Spleen (tissue), 11 donors: ENCODE data around the gene MKRN2. TPM values are rescaled to one million over a fixed set of nuclear protein-coding genes. Genes with fewer than 3 reads are reported as not detected.
"Not testable (repeated sequence)": the region's sequence is repeated elsewhere in the genome, so short reads cannot be mapped to it uniquely, and the experiment has no call there.

ENCODE experiments used
- DNase-seq: peaks from one replicate; pipeline ENCODE4 v3.0.0-alpha.2; 2020
- H3K27ac ChIP-seq, 8 donors: fragments of 200-600 bp; sonication (generic) in 7 of 8; 1 replicate in 4 of 8; 2 replicates in 4 of 8; pipeline versions ENCODE4 v1.5.0 to v1.8.0; 2016 to 2021; ENCODE audit warnings: inconsistent platforms in 4 of 8, mild to moderate bottlenecking in 4 of 8, moderate library complexity in 1 of 8
- H3K27me3 ChIP-seq, 7 donors: fragments of 200-600 bp; sonication (generic) in 6 of 7; replicated peaks in 1 of 7; 1 replicate in 4 of 7; 2 replicates in 3 of 7; pipeline versions ENCODE4 v1.5.0 to v1.8.0; 2016 to 2021; ENCODE audit warnings: inconsistent platforms in 3 of 7, mild to moderate bottlenecking in 1 of 7
- H3K36me3 ChIP-seq, 6 donors: fragments of 200-600 bp; sonication (generic) in 5 of 6; 1 replicate in 4 of 6; 2 replicates in 2 of 6; pipeline versions ENCODE4 v1.5.0 to v1.8.0; 2016 to 2021; ENCODE audit warnings: inconsistent platforms in 2 of 6
- H3K4me1 ChIP-seq, 6 donors: fragments of 200-600 bp; sonication (generic) in 5 of 6; 1 replicate in 3 of 6; 2 replicates in 3 of 6; pipeline versions ENCODE4 v1.5.0 to v1.8.0; 2016 to 2021; ENCODE audit warnings: inconsistent platforms in 3 of 6
- H3K4me3 ChIP-seq, 8 donors: fragments of 200-600 bp; sonication (generic) in 7 of 8; 1 replicate in 4 of 8; 2 replicates in 4 of 8; pipeline versions ENCODE4 v1.5.0 to v1.8.0; 2016 to 2021; ENCODE audit warnings: inconsistent platforms in 4 of 8, mild to moderate bottlenecking in 4 of 8, moderate library complexity in 2 of 8
- H3K9me3 ChIP-seq, 8 donors: fragments of 200-600 bp; sonication (generic) in 7 of 8; 1 replicate in 4 of 8; 2 replicates in 4 of 8; pipeline versions ENCODE4 v1.5.0 to v1.8.0; 2016 to 2021; ENCODE audit warnings: inconsistent platforms in 4 of 8
- CTCF ChIP-seq, 11 experiments: fragments of 200-600 bp in 7 of 11; fragments of 450-650 bp in 4 of 11; sonication (generic) in 4 of 11; IDR thresholded peaks in 8 of 11; conservative IDR thresholded peaks in 3 of 11; 1 replicate in 7 of 11; 2 replicates in 4 of 11; pipeline versions ENCODE4 v1.4.0 to v1.8.0; 2016 to 2021; ENCODE audit warnings: antibody characterized with exemption in 11 of 11, inconsistent platforms in 4 of 11, mild to moderate bottlenecking in 1 of 11
- POLR2A ChIP-seq, 3 donors: fragments of 450-650 bp; IDR thresholded peaks; one replicate each; pipeline ENCODE4 v1.5.1; 2017; ENCODE audit warnings: antibody characterized with exemption in 3 of 3, mild to moderate bottlenecking in 1 of 3
- POLR2AphosphoS5 ChIP-seq, 3 donors: sonication (generic); formaldehyde crosslinking; IDR thresholded peaks; one replicate each; pipeline ENCODE4 v1.5.1; 2017; ENCODE audit warnings: antibody characterized with exemption in 3 of 3
- WGBS, 5 donors: extraction: QIAGEN DNeasy Blood & Tissue Kit in 3 of 5; methylation state at CpG; one replicate each; pipeline versions ENCODE4 v1.1.5 to v1.1.7; 2013 to 2018; 5-methylcytosine and 5-hydroxymethylcytosine counted together
- intact Hi-C: fragments of 100-400 bp; cut with DNase I; formaldehyde crosslinking; loops from one replicate; pipeline ENCODE4 v1.15.0; 2023; ENCODE audit warnings: low total_unique reads
- polyA plus RNA-seq, 3 donors: library from polyadenylated mRNA; stranded (reverse); fragments of 200-250 nt; gene quantifications; one replicate each; pipeline ENCODE4 v1.2.1, GENCODE V29; 2013
- small RNA-seq, 4 donors: library from RNA; depleted of rRNA; stranded (forward); fragments of <200 nt; gene quantifications; one replicate each; pipeline ENCODE3, GENCODE V24; 2016
- total RNA-seq, 7 donors: library from RNA; depleted of rRNA in 3 of 7; stranded (reverse); fragments of >200 nt in 3 of 7; fragmentation: NEBNext Ultra II Directional in 4 of 7; extraction: Animal tissue kit (Norgen Biotek cat#: 25700) in 4 of 7; gene quantifications; one replicate each; pipeline versions ENCODE4 v1.1.0 to v1.2.1, GENCODE V29; 2016 to 2021
- donor health status: healthy with polysubstance abuse.
- donor health status: DM: no; HTN: no; CAD: no; lungs with moderate emphysema.
- donor health status: DM: no; HTN: no; CAD: no.
- donor health status: Bipolar disorder and iron deficiency.
- donor health status: healthy.
- donor health status: DM: no; HTN: no; CAD: no.
- donor health status: DM: yes; HTN: yes; CAD: no.

The MKRN2 gene
- total and polyA plus RNA-seq, 10 donors = 11.1 to 27.4 (median 19.7) TPM

GRCh38 chr3:12630292-12630691 is 73.4 kb downstream of the MKRN2 start:
- TF ChIP-seq POLR2A (IDR thresholded peaks at IDR 0.05) = no peak
- TF ChIP-seq POLR2AphosphoS5 (IDR thresholded peaks at IDR 0.05) = no peak
- no peak for TF ChIP-seq CTCF (IDR thresholded peaks at IDR 0.05 in 8 of 11, conservative IDR thresholded peaks at IDR 0.05 in 3 of 11)
- intact Hi-C loops = no loop called here
- Histone ChIP-seq H3K27me3 (no peaks in the 10 kb centered on the region), H3K27ac (peak overlapping the region in 1 of 8 donors; percentile 5), H3K4me1 (peaks cover 7 to 96% (median 53%) of the 10 kb centered on the region in 6 donors), H3K36me3 (no peaks in the 10 kb centered on the region), H3K4me3 (no peak overlapping the region), H3K9me3 (no peaks in the 10 kb centered on the region)
- DNase-seq = no peak
- WGBS, 5 donors = 85 to 92% (median 87%) methylated on average over 2 of the region's 2 CpGs

GRCh38 chr3:12630843-12631242 is 74.0 kb downstream of the MKRN2 start:
- H3K36me3 ChIP-seq, H3K27me3 ChIP-seq, H3K9me3 ChIP-seq, H3K4me3 ChIP-seq, DNase-seq, intact Hi-C loops, H3K27ac ChIP-seq: not testable (repeated sequence)
- 84 to 94% (median 90%) methylated on average over 7 of the region's 7 CpGs for WGBS, 5 donors
- H3K4me1 ChIP-seq = peaks cover 2 to 93% (median 48%) of the 10 kb centered on the region in 6 donors

GRCh38 chr3:12632523-12632922 is 75.6 kb downstream of the MKRN2 start:
- Histone ChIP-seq H3K9me3 (no peaks in the 10 kb centered on the region), H3K4me1 (peaks cover 0 to 93% (median 35%) of the 10 kb centered on the region in 6 donors), H3K36me3 (peaks cover 0 to 9% (median 3%) of the 10 kb centered on the region in 6 donors), H3K4me3 (no peak overlapping the region), H3K27me3 (no peaks in the 10 kb centered on the region), H3K27ac (no peak overlapping the region)
- 78 to 94% (median 91%) methylated on average over 2 of the region's 2 CpGs for WGBS, 5 donors
- TF ChIP-seq POLR2A (IDR thresholded peaks at IDR 0.05) (no peak), POLR2AphosphoS5 (IDR thresholded peaks at IDR 0.05) (no peak), CTCF (IDR thresholded peaks at IDR 0.05 in 8 of 11, conservative IDR thresholded peaks at IDR 0.05 in 3 of 11) (no peak)
- intact Hi-C loops = no loop called here
- no peak for DNase-seq

- H3K27me3 ChIP-seq = no peaks in the 10 kb centered on the region
- H3K27ac ChIP-seq = no peak overlapping the region
- WGBS, 5 donors = 89 to 96% (median 92%) methylated on average over 4 of the region's 4 CpGs
- TF ChIP-seq POLR2A (IDR thresholded peaks at IDR 0.05) = no peak
- no peak for TF ChIP-seq POLR2AphosphoS5 (IDR thresholded peaks at IDR 0.05)
- TF ChIP-seq CTCF (IDR thresholded peaks at IDR 0.05 in 8 of 11, conservative IDR thresholded peaks at IDR 0.05 in 3 of 11) = no peak
- H3K4me1 ChIP-seq = peaks cover 0 to 93% (median 34%) of the 10 kb centered on the region in 6 donors
- H3K36me3 ChIP-seq = peaks cover 0 to 11% (median 3%) of the 10 kb centered on the region in 6 donors
- no peak for DNase-seq
- H3K9me3 ChIP-seq = no peaks in the 10 kb centered on the region
- H3K4me3 ChIP-seq = no peak overlapping the region
- intact Hi-C loops = no loop called here
Measured at GRCh38 chr3:12633108-12633507, 76.2 kb downstream of the MKRN2 start.

Small RNA genes within 50 kb of the gene (small RNA-seq; reads per million reads assigned to genes)
- 0 reads per million in 4 donors for gene RF00017
- 0 to 0.17 (median 0.14) reads per million in 4 donors for gene RNA5SP123
- 0 reads per million in 4 donors for gene RNU6-377P

Other genes starting within 250 kb of the MKRN2 start
- gene TSEN2, start 72.6 kb upstream of the MKRN2 start, total RNA-seq = 10 to 100 TPM; 10.6 to 21.5 (median 17.8) TPM
- 10 to 100 TPM; 12.6 to 14.3 (median 13.2) TPM for gene TSEN2, start 72.6 kb upstream of the MKRN2 start, polyA plus RNA-seq
- gene MKRN2OS, start 11.6 kb upstream of the MKRN2 start, total RNA-seq = not detected
- not detected for gene MKRN2OS, start 11.6 kb upstream of the MKRN2 start, polyA plus RNA-seq
- 100 to 1,000 TPM in 6 of 7 donors, 10 to 100 TPM in 1; 92.2 to 153 (median 115) TPM for gene RAF1, start 107.0 kb downstream of the MKRN2 start, total RNA-seq
- gene RAF1, start 107.0 kb downstream of the MKRN2 start, polyA plus RNA-seq = 10 to 100 TPM; 31.6 to 51.3 (median 43.5) TPM
- 1 to 10 TPM in 5 of 7 donors, under 1 TPM in 2; 0.56 to 3.8 (median 2.4) TPM for gene TMEM40, start 202.2 kb downstream of the MKRN2 start, total RNA-seq
- 1 to 10 TPM in 1 of 3 donors, under 1 TPM in 2; 0.29 to 1.6 (median 0.59) TPM for gene TMEM40, start 202.2 kb downstream of the MKRN2 start, polyA plus RNA-seq
- 10 to 100 TPM in 1 of 7 donors, 1 to 10 TPM in 6; 4.0 to 12.2 (median 8.0) TPM for gene CAND2, start 239.6 kb downstream of the MKRN2 start, total RNA-seq
- gene CAND2, start 239.6 kb downstream of the MKRN2 start, polyA plus RNA-seq = 1 to 10 TPM in 1 of 3 donors, under 1 TPM in 2; 0.78 to 2.6 (median 0.88) TPM